Measurements from ENCODE around the gene FECH.

DNA sequence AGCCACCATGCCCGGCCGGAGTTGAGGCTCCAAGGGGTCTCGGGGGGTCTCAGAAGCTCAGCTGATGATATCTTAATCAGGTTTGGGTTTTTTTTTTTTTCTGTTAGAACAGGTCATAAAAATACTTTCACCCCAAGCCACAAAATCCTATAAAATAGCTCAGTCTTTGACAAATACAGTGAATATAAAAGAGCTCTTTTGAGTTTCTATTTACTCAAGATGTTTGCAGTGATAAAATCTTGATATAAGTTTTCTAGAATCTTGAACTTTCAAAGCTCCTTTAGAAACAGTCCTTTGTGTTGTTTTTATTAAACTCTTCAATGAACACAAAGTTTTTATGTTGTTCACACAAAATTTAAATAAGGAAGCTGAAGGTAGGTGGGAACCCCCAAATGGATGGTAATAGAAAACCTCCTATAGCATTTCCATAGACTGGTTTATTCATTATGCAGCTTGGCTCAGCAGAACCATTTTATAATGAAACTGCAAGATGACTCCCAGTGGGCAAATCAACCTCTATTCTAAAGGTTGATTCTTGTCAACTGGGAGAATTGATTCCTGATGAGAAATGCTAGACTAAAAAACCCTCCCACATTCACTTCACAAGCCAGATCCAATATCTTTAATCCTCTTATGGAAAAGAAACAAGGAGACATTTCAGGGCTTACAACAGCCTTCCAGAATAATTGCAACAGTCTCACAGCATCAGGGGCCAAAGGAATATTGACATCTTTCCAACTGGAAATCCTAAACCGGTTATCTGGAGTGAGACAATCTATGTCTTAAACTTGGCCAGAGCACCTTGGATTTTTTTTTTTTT lies 48.7 kb upstream of the FECH start:
- TF ChIP-seq, protein P1, sequence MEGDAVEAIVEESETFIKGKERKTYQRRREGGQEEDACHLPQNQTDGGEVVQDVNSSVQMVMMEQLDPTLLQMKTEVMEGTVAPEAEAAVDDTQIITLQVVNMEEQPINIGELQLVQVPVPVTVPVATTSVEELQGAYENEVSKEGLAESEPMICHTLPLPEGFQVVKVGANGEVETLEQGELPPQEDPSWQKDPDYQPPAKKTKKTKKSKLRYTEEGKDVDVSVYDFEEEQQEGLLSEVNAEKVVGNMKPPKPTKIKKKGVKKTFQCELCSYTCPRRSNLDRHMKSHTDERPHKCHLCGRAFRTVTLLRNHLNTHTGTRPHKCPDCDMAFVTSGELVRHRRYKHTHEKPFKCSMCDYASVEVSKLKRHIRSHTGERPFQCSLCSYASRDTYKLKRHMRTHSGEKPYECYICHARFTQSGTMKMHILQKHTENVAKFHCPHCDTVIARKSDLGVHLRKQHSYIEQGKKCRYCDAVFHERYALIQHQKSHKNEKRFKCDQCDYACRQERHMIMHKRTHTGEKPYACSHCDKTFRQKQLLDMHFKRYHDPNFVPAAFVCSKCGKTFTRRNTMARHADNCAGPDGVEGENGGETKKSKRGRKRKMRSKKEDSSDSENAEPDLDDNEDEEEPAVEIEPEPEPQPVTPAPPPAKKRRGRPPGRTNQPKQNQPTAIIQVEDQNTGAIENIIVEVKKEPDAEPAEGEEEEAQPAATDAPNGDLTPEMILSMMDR (IDR thresholded peaks at IDR 0.05), result no peak
- TF ChIP-seq POLR2A (IDR thresholded peaks at IDR 0.05), result no peak

Measured in testis (tissue), 2 donors.